ENCODE data around the gene CCDC81. TPM values are rescaled to one million over a fixed set of nuclear protein-coding genes. Genes with fewer than 3 reads are reported as not detected.
A peak's percentile ranks its signal among the peaks of the same experiment; 100 is the strongest.
"Not testable (repeated sequence)": the region's sequence is repeated elsewhere in the genome, so short reads cannot be mapped to it uniquely, and the experiment has no call there.

Gene CCDC81
- total and polyA plus RNA-seq, 9 of the 15 experiments (the other 6 are each of a cell fraction or from before 2014, with no cell fraction given), result 0.16 to 1.0 (median 0.41) TPM

DNA sequence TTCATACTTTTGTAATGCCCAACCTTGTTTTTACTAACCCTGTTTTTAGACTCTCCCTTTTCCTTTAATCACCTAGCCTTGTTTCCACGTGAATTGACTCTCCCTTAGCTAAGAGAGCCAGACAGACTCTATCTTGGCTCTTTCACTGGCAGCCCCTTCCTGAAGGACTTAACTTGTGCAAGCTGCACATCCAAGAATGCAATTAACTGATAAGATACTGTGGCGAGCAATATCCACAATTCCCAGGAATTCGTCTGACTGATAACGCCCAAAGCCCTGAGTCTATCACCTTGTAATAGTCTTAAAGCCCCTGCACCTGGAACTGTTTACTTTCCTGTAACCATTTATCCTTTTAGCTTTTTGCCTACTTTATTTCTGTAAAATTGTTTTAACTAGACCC lies 48.8 kb downstream of the CCDC81 start:
- peak in 1 of 4 experiments; percentile 32 for DNase-seq (ENCODE audit: extremely low read depth in 1 of 4, low spot score in 3 of 4)
- FAIRE-seq; H3K27me3 ChIP-seq (ENCODE audit: control insufficient read depth in 2 of 2, insufficient read depth in 2 of 2, low read length in 2 of 2); in situ Hi-C loops (cut with MboI); H3K9me3 ChIP-seq (replicated peaks; ENCODE audit: control insufficient read depth, insufficient read depth, low read depth, low read length); CTCF ChIA-PET (ENCODE audit: low intra/inter-chr PET ratio); H3K9ac ChIP-seq (ENCODE audit: insufficient read depth in 1 of 2, low read depth in 2 of 2, low read length in 2 of 2); H2AFZ ChIP-seq (ENCODE audit: low read depth, low read length); intact Hi-C loops (cut with micrococcal nuclease); H3K4me3 ChIP-seq; H3K27ac ChIP-seq (ENCODE audit: extremely low read depth, low read depth, low read length); H3K36me3 ChIP-seq (ENCODE audit: control insufficient read depth, insufficient read depth, low read length); H3K79me2 ChIP-seq (ENCODE audit: control insufficient read depth, insufficient read depth, low read length); POLR2A ChIA-PET; H4K20me1 ChIP-seq (replicated peaks; ENCODE audit: control insufficient read depth, insufficient read depth, low read length); BruUV-seq (replicated peaks); ATAC-seq; H3K9me1 ChIP-seq (ENCODE audit: control insufficient read depth, insufficient read depth, low read length); TF ChIP-seq TEAD4 (CRISPR knock-in tag; IDR thresholded peaks at IDR 0.05; ENCODE audit: borderline replicate concordance): not testable (repeated sequence)
- TF ChIP-seq HMBOX1 (IDR thresholded peaks at IDR 0.05), result peak; percentile 21; the same call in 1 of the 2 replicates
- peak; percentile 67 for TF ChIP-seq TCF3 (CRISPR knock-in tag; IDR thresholded peaks at IDR 0.05)
- peak; percentile 40; the same call in 1 of the 2 replicates for TF ChIP-seq CXXC5 (CRISPR knock-in tag; IDR thresholded peaks at IDR 0.05)
- TF ChIP-seq ARID1B (IDR thresholded peaks at IDR 0.05), result peak; percentile 49
- TF ChIP-seq TEAD4 (IDR thresholded peaks at IDR 0.05; ENCODE audit: low read length), result peak; percentile 46; the same call in 1 of the 2 replicates
- peak; percentile 45 for TF ChIP-seq TAL1 (IDR thresholded peaks at IDR 0.05)
- peak; percentile 54 for TF ChIP-seq CBFA2T2 (conservative IDR thresholded peaks at IDR 0.05)
- peak in 1 of 2 experiments; percentile 82; a peak in 2 of 4 replicates for TF ChIP-seq TEAD1 (CRISPR knock-in tag; IDR thresholded peaks at IDR 0.05)
- TF ChIP-seq SMAD4 (CRISPR knock-in tag; conservative IDR thresholded peaks at IDR 0.05), result peak; percentile 81
- TF ChIP-seq CBFA2T3 (IDR thresholded peaks at IDR 0.05), result peak; percentile 59
- peak; percentile 81; the same call in 1 of the 2 replicates for TF ChIP-seq CTBP1 (IDR thresholded peaks at IDR 0.05; ENCODE audit: borderline replicate concordance)
- peaks cover 0 to 12% of the 10 kb centered on the region in 2 experiments; a peak in 3 of 5 replicates for H3K4me1 ChIP-seq (replicated peaks in 1 of 2; ENCODE audit: control insufficient read depth in 2 of 2, insufficient read depth in 2 of 2, low read length in 2 of 2)
- WGBS (ENCODE audit: insufficient coverage, low coverage, missing lambda C conversion rate), result 0% methylated on average over 4 of the region's 4 CpGs
- peak overlapping the region; percentile 24; the same call in 1 of the 2 replicates for H3K4me2 ChIP-seq (ENCODE audit: insufficient read depth, low read length)
